Measurements from ENCODE around the gene GPX6.

- TF ChIP-seq EZH2 (conservative IDR thresholded peaks at IDR 0.05; ENCODE audit: low read depth, low read length), result no peak
- TF ChIP-seq EP300 (IDR thresholded peaks at IDR 0.05; ENCODE audit: low read depth in 2 of 2, low read length in 2 of 2), result no peak
- TF ChIP-seq EP300 (CRISPR knock-in tag; IDR thresholded peaks at IDR 0.05; ENCODE audit: borderline replicate concordance), result no peak
- no peak for TF ChIP-seq KDM2A (CRISPR knock-in tag; IDR thresholded peaks at IDR 0.05; ENCODE audit: borderline replicate concordance, low read depth)
- no peak for TF ChIP-seq GATAD1 (CRISPR knock-in tag; IDR thresholded peaks at IDR 0.05)
These were observed 57.0 kb downstream of the GPX6 start for GRCh38 chr6:28458568-28458967.
